ENCODE results near the gene TSPAN3. TPM values are rescaled to one million over a fixed set of nuclear protein-coding genes. Genes with fewer than 3 reads are reported as not detected.

TSPAN3 gene
- total and polyA plus RNA-seq, 2 donors (not counting 3 experiments of a cell fraction or from before 2014, with no cell fraction given), result 215 to 606 TPM

- Histone ChIP-seq H4K20me1 (replicated peaks; ENCODE audit: control insufficient read depth, extremely low read depth, insufficient read depth, low read length) (no peaks in the 10 kb centered on the region), H3K4me1 (ENCODE audit: control insufficient read depth, extremely low read depth, insufficient read depth, low read length) (peaks cover 3% of the 10 kb centered on the region), H3K79me2 (ENCODE audit: control insufficient read depth, insufficient read depth, low read length) (no peaks in the 10 kb centered on the region), H3K4me3 (replicated peaks in 1 of 3; ENCODE audit: insufficient read depth in 1 of 3, low read depth in 1 of 3, low read length in 3 of 3) (no peak overlapping the region), H3K27ac (ENCODE audit: insufficient read depth, low read depth, low read length) (no peak overlapping the region), H3K9me1 (replicated peaks; ENCODE audit: control insufficient read depth, extremely low read depth, insufficient read depth, low read length) (no peaks in the 10 kb centered on the region), H3K9ac (replicated peaks; ENCODE audit: extremely low read depth, insufficient read depth, low read length) (no peak overlapping the region), H3K27me3 (ENCODE audit: control insufficient read depth in 2 of 2, insufficient read depth in 2 of 2, low read length in 2 of 2) (no peaks in the 10 kb centered on the region), H3K9me3 (replicated peaks; ENCODE audit: control insufficient read depth, insufficient read depth, low read length) (no peaks in the 10 kb centered on the region), H3K36me3 (ENCODE audit: control insufficient read depth in 2 of 2, extremely low read depth in 1 of 2, insufficient read depth in 2 of 2, low read length in 2 of 2) (peaks cover 0 to 2% of the 10 kb centered on the region in 2 experiments), H2AFZ (ENCODE audit: low read depth, low read length) (no peak overlapping the region), H3K4me2 (ENCODE audit: insufficient read depth, low read length) (no peak overlapping the region)
- peak; percentile 53 for DNase-seq (ENCODE audit: low read depth, low spot score)
- BruUV-seq (replicated peaks), result no TSS peak
- FAIRE-seq, result peak; percentile 31
- dilution Hi-C loops (cut with MboI; ENCODE audit: extremely low pct_ligation_motif_present, low sequenced_read_pairs), result no loop called here
- ChIA-PET CTCF (interaction anchor here (0.6 to 11.0 kb wide), 21 partner anchors 11 to 715 kb away, joined by 3 to 149 read pairs (median 3); no protein-coding TSS in a partner anchor), POLR2A (no interaction called here)
- intact Hi-C loops (cut with micrococcal nuclease), result loop anchor here (1.0 to 10.0 kb wide), 5 partner anchors 83 to 525 kb away; partner anchors contain the start of gene LINGO1
- TF ChIP-seq CTCF (IDR thresholded peaks at IDR 0.05; ENCODE audit: extremely low read depth in 1 of 2, insufficient read depth in 1 of 2, low read depth in 1 of 2, low read length in 2 of 2), result peak; percentile 61 to 78
- no peak for TF ChIP-seq GATA2 (IDR thresholded peaks at IDR 0.05; ENCODE audit: insufficient read depth, insufficient read length, low read depth, low read length)
These were observed 36.8 kb upstream of the TSPAN3 start for GRCh38 chr15:77107531-77108355.

DNA sequence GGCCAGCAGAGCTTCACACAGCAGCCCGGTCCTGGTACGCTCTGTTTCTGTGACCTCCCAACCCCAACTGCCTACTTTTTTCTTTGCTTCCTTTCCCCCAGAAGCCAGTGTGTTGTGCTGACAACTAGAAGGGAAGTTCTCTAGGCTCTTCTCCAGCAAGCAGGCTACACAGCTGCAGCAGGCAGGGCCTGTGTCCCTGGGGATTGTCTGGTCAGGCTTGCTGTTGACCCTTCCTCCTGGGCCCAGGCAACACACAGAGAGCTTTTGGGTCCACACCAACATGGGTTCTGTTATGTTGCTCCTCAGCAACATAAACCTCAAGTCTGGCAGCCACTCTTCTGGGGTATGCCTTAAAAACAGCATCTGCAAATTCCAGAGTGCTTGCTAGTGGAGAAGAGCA is 36.2 kb upstream of the TSPAN3 start:
- no peaks in the 10 kb centered on the region for H3K9me3 ChIP-seq (replicated peaks; ENCODE audit: control insufficient read depth, insufficient read depth, low read length)
- FAIRE-seq (no peak), DNase-seq (ENCODE audit: low read depth, low spot score) (no peak)
- no peaks in the 10 kb centered on the region for H3K27me3 ChIP-seq (ENCODE audit: control insufficient read depth in 2 of 2, insufficient read depth in 2 of 2, low read length in 2 of 2)
- intact Hi-C loops (cut with micrococcal nuclease) (loop anchor here (1.0 to 10.0 kb wide), 5 partner anchors 82 to 525 kb away; partner anchors contain the start of gene LINGO1), dilution Hi-C loops (cut with MboI; ENCODE audit: extremely low pct_ligation_motif_present, low sequenced_read_pairs) (no loop called here)
- ChIA-PET CTCF (interaction anchor here (0.7 to 11.0 kb wide), 21 partner anchors 11 to 715 kb away, joined by 3 to 149 read pairs (median 3); no protein-coding TSS in a partner anchor), POLR2A (no interaction called here)
- no peak overlapping the region for H3K9ac ChIP-seq (replicated peaks; ENCODE audit: extremely low read depth, insufficient read depth, low read length)
- BruUV-seq (replicated peaks), result no TSS peak
- H3K9me1 ChIP-seq (replicated peaks; ENCODE audit: control insufficient read depth, extremely low read depth, insufficient read depth, low read length), result no peaks in the 10 kb centered on the region
- no peaks in the 10 kb centered on the region for H4K20me1 ChIP-seq (replicated peaks; ENCODE audit: control insufficient read depth, extremely low read depth, insufficient read depth, low read length)
- H3K4me3 ChIP-seq (replicated peaks in 1 of 3; ENCODE audit: insufficient read depth in 1 of 3, low read depth in 1 of 3, low read length in 3 of 3), result no peak overlapping the region
- peaks cover 0 to 2% of the 10 kb centered on the region in 2 experiments for H3K36me3 ChIP-seq (ENCODE audit: control insufficient read depth in 2 of 2, extremely low read depth in 1 of 2, insufficient read depth in 2 of 2, low read length in 2 of 2)
- peaks cover 3% of the 10 kb centered on the region for H3K4me1 ChIP-seq (ENCODE audit: control insufficient read depth, extremely low read depth, insufficient read depth, low read length)
- TF ChIP-seq FOS (IDR thresholded peaks at IDR 0.05; ENCODE audit: borderline replicate concordance, insufficient read depth, low read length) (no peak), JUN (IDR thresholded peaks at IDR 0.05; ENCODE audit: borderline replicate concordance, insufficient read depth, insufficient read length, low read depth) (no peak), POLR2A (IDR thresholded peaks at IDR 0.05; ENCODE audit: low read depth, low read length) (no peak), POLR2AphosphoS5 (IDR thresholded peaks at IDR 0.05; ENCODE audit: insufficient read depth, low read depth, low read length) (no peak), MYC (IDR thresholded peaks at IDR 0.05; ENCODE audit: low read depth, low read length) (no peak), CTCF (IDR thresholded peaks at IDR 0.05; ENCODE audit: extremely low read depth in 1 of 2, insufficient read depth in 1 of 2, low read depth in 1 of 2, low read length in 2 of 2) (no peak), GATA2 (IDR thresholded peaks at IDR 0.05; ENCODE audit: insufficient read depth, insufficient read length, low read depth, low read length) (no peak), EZH2 (IDR thresholded peaks at IDR 0.05; ENCODE audit: borderline replicate concordance, low read depth, low read length, severe bottlenecking) (no peak)
- TF ChIP-seq, protein P1, sequence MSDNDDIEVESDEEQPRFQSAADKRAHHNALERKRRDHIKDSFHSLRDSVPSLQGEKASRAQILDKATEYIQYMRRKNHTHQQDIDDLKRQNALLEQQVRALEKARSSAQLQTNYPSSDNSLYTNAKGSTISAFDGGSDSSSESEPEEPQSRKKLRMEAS (IDR thresholded peaks at IDR 0.05; ENCODE audit: insufficient read depth, insufficient read length), result no peak
- H2AFZ ChIP-seq (ENCODE audit: low read depth, low read length), result no peak overlapping the region
- no peak overlapping the region for H3K27ac ChIP-seq (ENCODE audit: insufficient read depth, low read depth, low read length)
- no peaks in the 10 kb centered on the region for H3K79me2 ChIP-seq (ENCODE audit: control insufficient read depth, insufficient read depth, low read length)
- no peak overlapping the region for H3K4me2 ChIP-seq (ENCODE audit: insufficient read depth, low read length)

Data from endothelial cell of umbilical vein (primary cell).